ENCODE results near the gene HENMT1. TPM values are rescaled to one million over a fixed set of nuclear protein-coding genes. Genes with fewer than 3 reads are reported as not detected.
"Not testable (repeated sequence)": the region's sequence is repeated elsewhere in the genome, so short reads cannot be mapped to it uniquely, and the experiment has no call there.

HENMT1 gene
- 100 to 1,000 TPM in 2 of 3 donors, 10 to 100 TPM in 1; 80.4 to 142 (median 108) TPM for polyA plus RNA-seq

- peak; percentile 88 to 91 (median 90) for DNase-seq
Observed at GRCh38 chr1:108661030-108661609, at the start of gene HENMT1. Gene HENMT1 (minus strand): TSS chr1:108661093. CDS start chr1:108659884, 1,209 bp downstream.

GRCh38 chr1:108708691-108709660, 48.1 kb upstream of the HENMT1 start:
- H3K27me3 Mint-ChIP-seq (ENCODE audit: low read depth in 3 of 3): peaks cover 2 to 4% (median 3%) of the 10 kb centered on the region in 3 donors
- H3K9me3 Mint-ChIP-seq: no peaks in the 10 kb centered on the region
- no peaks in the 10 kb centered on the region for H3K36me3 Mint-ChIP-seq
- peak overlapping the region in 4 of 6 donors; percentile 2 to 63 (median 25) for H3K27ac Mint-ChIP-seq
- DNase-seq: peak; percentile 53 to 66 (median 54)
- no peak overlapping the region for H3K4me3 Mint-ChIP-seq
- H3K4me1 Mint-ChIP-seq: peaks cover 29 to 34% of the 10 kb centered on the region in 2 donors

More at GRCh38 chr1:108661030-108661609, at the start of gene HENMT1:
- Mint-ChIP-seq H3K9me3 (no peaks in the 10 kb centered on the region), H3K27me3 (ENCODE audit: low read depth in 3 of 3) (peaks cover 8 to 19% (median 12%) of the 10 kb centered on the region in 3 donors), H3K4me3 (peak within 1 kb of the TSS; percentile 83 to 92 (median 86)), H3K4me1 (peaks cover 49 to 64% of the 10 kb centered on the region in 2 donors), H3K36me3 (peaks cover 9 to 11% (median 9%) of the 10 kb centered on the region in 3 donors), H3K27ac (peak within 1 kb of the TSS; percentile 95 to 98 (median 96))

GRCh38 chr1:108706643-108707042, 45.8 kb upstream of the HENMT1 start:
- Mint-ChIP-seq H3K36me3 (no peaks in the 10 kb centered on the region), H3K4me3 (no peak overlapping the region), H3K9me3 (no peaks in the 10 kb centered on the region), H3K27ac (peak overlapping the region in 1 of 6 donors; percentile 34), H3K27me3 (ENCODE audit: low read depth in 3 of 3) (peaks cover 5 to 7% (median 6%) of the 10 kb centered on the region in 3 donors), H3K4me1 (peaks cover 40 to 41% of the 10 kb centered on the region in 2 donors)
- no peak for DNase-seq

- H3K27me3 Mint-ChIP-seq (ENCODE audit: low read depth in 3 of 3): peaks cover 3 to 8% (median 8%) of the 10 kb centered on the region in 3 donors
- no peak for DNase-seq
- H3K36me3 Mint-ChIP-seq: peaks cover 8 to 14% (median 10%) of the 10 kb centered on the region in 3 donors
- no peaks in the 10 kb centered on the region for H3K9me3 Mint-ChIP-seq
- peak overlapping the region in 1 of 5 donors; percentile 81 for H3K4me3 Mint-ChIP-seq
- H3K27ac Mint-ChIP-seq: peak overlapping the region in 5 of 6 donors; percentile 29 to 92 (median 84)
- H3K4me1 Mint-ChIP-seq: peaks cover 43 to 49% of the 10 kb centered on the region in 2 donors
Observed at GRCh38 chr1:108704496-108704895, 43.6 kb upstream of the HENMT1 start.

GRCh38 chr1:108703939-108704338, 43.0 kb upstream of the HENMT1 start:
- peaks cover 41 to 49% of the 10 kb centered on the region in 2 donors for H3K4me1 Mint-ChIP-seq
- no peaks in the 10 kb centered on the region for H3K9me3 Mint-ChIP-seq
- H3K36me3 Mint-ChIP-seq: peaks cover 14 to 19% (median 15%) of the 10 kb centered on the region in 3 donors
- H3K4me3 Mint-ChIP-seq: peak overlapping the region; percentile 22 to 81 (median 61)
- DNase-seq: peak in 1 of 3 donors; percentile 28
- H3K27me3 Mint-ChIP-seq (ENCODE audit: low read depth in 3 of 3): peaks cover 3 to 9% (median 9%) of the 10 kb centered on the region in 3 donors
- H3K27ac Mint-ChIP-seq: peak overlapping the region; percentile 29 to 92 (median 83)

GRCh38 chr1:108702109-108702508, 41.2 kb upstream of the HENMT1 start:
- peak overlapping the region; percentile 16 to 57 (median 42) for H3K27ac Mint-ChIP-seq
- H3K9me3 Mint-ChIP-seq; H3K27me3 Mint-ChIP-seq (ENCODE audit: low read depth in 3 of 3); DNase-seq: not testable (repeated sequence)
- H3K4me3 Mint-ChIP-seq: peak overlapping the region in 1 of 5 donors; percentile 43
- H3K4me1 Mint-ChIP-seq: peaks cover 43 to 64% of the 10 kb centered on the region in 2 donors
- H3K36me3 Mint-ChIP-seq: peaks cover 19 to 36% (median 27%) of the 10 kb centered on the region in 3 donors

- Mint-ChIP-seq H3K4me3 (no peak overlapping the region), H3K27me3 (ENCODE audit: low read depth in 3 of 3) (peaks cover 3 to 9% (median 9%) of the 10 kb centered on the region in 3 donors), H3K27ac (peak overlapping the region in 1 of 6 donors; percentile 40), H3K9me3 (no peaks in the 10 kb centered on the region), H3K36me3 (peaks cover 19 to 38% (median 27%) of the 10 kb centered on the region in 3 donors), H3K4me1 (peaks cover 46 to 70% of the 10 kb centered on the region in 2 donors)
- DNase-seq: no peak
Observed at GRCh38 chr1:108701176-108701849, 40.4 kb upstream of the HENMT1 start.

GRCh38 chr1:108699375-108700332, 38.8 kb upstream of the HENMT1 start:
- no peaks in the 10 kb centered on the region for H3K9me3 Mint-ChIP-seq
- DNase-seq: no peak
- H3K4me1 Mint-ChIP-seq: peaks cover 43 to 71% of the 10 kb centered on the region in 2 donors
- peaks cover 22 to 41% (median 31%) of the 10 kb centered on the region in 3 donors for H3K36me3 Mint-ChIP-seq
- H3K27ac Mint-ChIP-seq: peak overlapping the region; percentile 9 to 76 (median 64)
- no peak overlapping the region for H3K4me3 Mint-ChIP-seq
- H3K27me3 Mint-ChIP-seq (ENCODE audit: low read depth in 3 of 3): peaks cover 3 to 9% (median 6%) of the 10 kb centered on the region in 3 donors

- DNase-seq: no peak
- Mint-ChIP-seq H3K4me1 (peaks cover 54 to 91% of the 10 kb centered on the region in 2 donors), H3K4me3 (peak overlapping the region; percentile 5 to 74 (median 65)), H3K36me3 (peaks cover 22 to 38% (median 31%) of the 10 kb centered on the region in 3 donors), H3K9me3 (no peaks in the 10 kb centered on the region), H3K27ac (peak overlapping the region; percentile 80 to 93 (median 90)), H3K27me3 (ENCODE audit: low read depth in 3 of 3) (peaks cover 8 to 17% (median 17%) of the 10 kb centered on the region in 3 donors)
Observed at GRCh38 chr1:108695535-108695934, 34.6 kb upstream of the HENMT1 start.

GRCh38 chr1:108692724-108693655, 32.1 kb upstream of the HENMT1 start:
- H3K9me3 Mint-ChIP-seq: no peaks in the 10 kb centered on the region
- H3K4me3 Mint-ChIP-seq: peak overlapping the region; percentile 88 to 95 (median 91)
- peaks cover 8 to 18% (median 14%) of the 10 kb centered on the region in 3 donors for H3K27me3 Mint-ChIP-seq (ENCODE audit: low read depth in 3 of 3)
- peak in 1 of 3 donors; percentile 93 for DNase-seq
- peak overlapping the region; percentile 91 to 99 (median 97) for H3K27ac Mint-ChIP-seq
- H3K36me3 Mint-ChIP-seq: peaks cover 6 to 13% (median 9%) of the 10 kb centered on the region in 3 donors
- H3K4me1 Mint-ChIP-seq: peaks cover 48 to 71% of the 10 kb centered on the region in 2 donors

GRCh38 chr1:108691942-108692723, 31.2 kb upstream of the HENMT1 start, which contains the start of gene PRPF38B:
Gene PRPF38B (plus strand): TSS chr1:108692310. CDS start chr1:108692592, 282 bp downstream.
- Mint-ChIP-seq H3K4me3 (peak within 1 kb of the TSS; percentile 88 to 95 (median 91)), H3K27ac (peak within 1 kb of the TSS; percentile 91 to 99 (median 97)), H3K36me3 (peaks cover 4 to 6% (median 5%) of the 10 kb centered on the region in 3 donors)

More at GRCh38 chr1:108691942-108692723, 31.2 kb upstream of the HENMT1 start, which contains the start of gene PRPF38B:
- peaks cover 8 to 18% (median 14%) of the 10 kb centered on the region in 3 donors for H3K27me3 Mint-ChIP-seq (ENCODE audit: low read depth in 3 of 3)
- DNase-seq: peak; percentile 93 to 94 (median 93)
- no peaks in the 10 kb centered on the region for H3K9me3 Mint-ChIP-seq
- H3K4me1 Mint-ChIP-seq: peaks cover 43 to 62% of the 10 kb centered on the region in 2 donors

Data from immature natural killer cell (primary cell).